ENCODE data around the gene TAF1L. TPM values are rescaled to one million over a fixed set of nuclear protein-coding genes. Genes with fewer than 3 reads are reported as not detected.
"Not testable (repeated sequence)": the region's sequence is repeated elsewhere in the genome, so short reads cannot be mapped to it uniquely, and the experiment has no call there.

Gene TAF1L
- total and polyA plus RNA-seq, 4 donors: 0.06 to 0.13 TPM; not detected in 2

GRCh38 chr9:32599021-32599420, 36.4 kb downstream of the TAF1L start:
- intact Hi-C loops (cut with DNase I); H3K27ac ChIP-seq (ENCODE audit: low read depth in 1 of 2, low read length in 2 of 2): not testable (repeated sequence)
- 74 to 77% methylated on average over 3 of the region's 3 CpGs for WGBS, 2 donors

GRCh38 chr9:32596936-32597335, 38.5 kb downstream of the TAF1L start:
- ATAC-seq (ENCODE audit: low FRiP score) (no peak), DNase-seq (no peak)
- Histone ChIP-seq H3K27me3 (ENCODE audit: control insufficient read depth in 1 of 2, insufficient read depth in 2 of 2, low read length in 1 of 2) (no peaks in the 10 kb centered on the region), H3K4me3 (ENCODE audit: low read length in 2 of 2) (no peak overlapping the region), H3K4me1 (ENCODE audit: control insufficient read depth in 1 of 2, insufficient read depth in 2 of 2, low read length in 2 of 2) (no peaks in the 10 kb centered on the region), H3K36me3 (ENCODE audit: control insufficient read depth in 1 of 2, insufficient read depth in 2 of 2, low read length in 1 of 2) (no peaks in the 10 kb centered on the region), H3K27ac (ENCODE audit: low read depth in 1 of 2, low read length in 2 of 2) (no peak overlapping the region), H3K9me3 (ENCODE audit: control insufficient read depth, low read length) (no peaks in the 10 kb centered on the region)
- intact Hi-C loops (cut with DNase I): no loop called here

More at GRCh38 chr9:32599021-32599420, 36.4 kb downstream of the TAF1L start:
- H3K4me3 ChIP-seq (ENCODE audit: low read length in 2 of 2); H3K4me1 ChIP-seq (ENCODE audit: control insufficient read depth in 1 of 2, insufficient read depth in 2 of 2, low read length in 2 of 2); H3K27me3 ChIP-seq (ENCODE audit: control insufficient read depth in 1 of 2, insufficient read depth in 2 of 2, low read length in 1 of 2); ATAC-seq (ENCODE audit: low FRiP score); H3K36me3 ChIP-seq (ENCODE audit: control insufficient read depth in 1 of 2, insufficient read depth in 2 of 2, low read length in 1 of 2); DNase-seq; H3K9me3 ChIP-seq (ENCODE audit: control insufficient read depth, low read length): not testable (repeated sequence)

GRCh38 chr9:32596096-32596865, 39.2 kb downstream of the TAF1L start:
- H3K9me3 ChIP-seq (ENCODE audit: control insufficient read depth, low read length): no peaks in the 10 kb centered on the region
- WGBS, 2 donors: 68 to 70% methylated on average over 4 of the region's 4 CpGs
- H3K4me1 ChIP-seq (ENCODE audit: control insufficient read depth in 1 of 2, insufficient read depth in 2 of 2, low read length in 2 of 2): no peaks in the 10 kb centered on the region
- no peak for DNase-seq
- H3K36me3 ChIP-seq (ENCODE audit: control insufficient read depth in 1 of 2, insufficient read depth in 2 of 2, low read length in 1 of 2): no peaks in the 10 kb centered on the region
- intact Hi-C loops (cut with DNase I): no loop called here
- H3K27ac ChIP-seq (ENCODE audit: low read depth in 1 of 2, low read length in 2 of 2): no peak overlapping the region
- H3K27me3 ChIP-seq (ENCODE audit: control insufficient read depth in 1 of 2, insufficient read depth in 2 of 2, low read length in 1 of 2): no peaks in the 10 kb centered on the region
- no peak for ATAC-seq (ENCODE audit: low FRiP score)
- no peak overlapping the region for H3K4me3 ChIP-seq (ENCODE audit: low read length in 2 of 2)

GRCh38 chr9:32590898-32591297, 44.6 kb downstream of the TAF1L start:
- ATAC-seq (ENCODE audit: low FRiP score): no peak
- DNase-seq: no peak
- Histone ChIP-seq H3K36me3 (ENCODE audit: control insufficient read depth in 1 of 2, insufficient read depth in 2 of 2, low read length in 1 of 2) (no peaks in the 10 kb centered on the region), H3K27me3 (ENCODE audit: control insufficient read depth in 1 of 2, insufficient read depth in 2 of 2, low read length in 1 of 2) (no peaks in the 10 kb centered on the region), H3K4me1 (ENCODE audit: control insufficient read depth in 1 of 2, insufficient read depth in 2 of 2, low read length in 2 of 2) (no peaks in the 10 kb centered on the region), H3K27ac (ENCODE audit: low read depth in 1 of 2, low read length in 2 of 2) (no peak overlapping the region), H3K9me3 (ENCODE audit: control insufficient read depth, low read length) (no peaks in the 10 kb centered on the region), H3K4me3 (ENCODE audit: low read length in 2 of 2) (no peak overlapping the region)
- WGBS, 2 donors: 62% methylated on average over 1 of the region's 1 CpG
- intact Hi-C loops (cut with DNase I): no loop called here

GRCh38 chr9:32590476-32590875, 45.0 kb downstream of the TAF1L start:
- H3K9me3 ChIP-seq (ENCODE audit: control insufficient read depth, low read length): no peaks in the 10 kb centered on the region
- intact Hi-C loops (cut with DNase I): no loop called here
- no peaks in the 10 kb centered on the region for H3K36me3 ChIP-seq (ENCODE audit: control insufficient read depth in 1 of 2, insufficient read depth in 2 of 2, low read length in 1 of 2)
- DNase-seq (no peak), ATAC-seq (ENCODE audit: low FRiP score) (no peak)
- no peaks in the 10 kb centered on the region for H3K4me1 ChIP-seq (ENCODE audit: control insufficient read depth in 1 of 2, insufficient read depth in 2 of 2, low read length in 2 of 2)
- 39 to 49% methylated on average over 2 of the region's 2 CpGs for WGBS, 2 donors
- H3K4me3 ChIP-seq (ENCODE audit: low read length in 2 of 2): no peak overlapping the region
- H3K27me3 ChIP-seq (ENCODE audit: control insufficient read depth in 1 of 2, insufficient read depth in 2 of 2, low read length in 1 of 2): no peaks in the 10 kb centered on the region
- H3K27ac ChIP-seq (ENCODE audit: low read depth in 1 of 2, low read length in 2 of 2): no peak overlapping the region

GRCh38 chr9:32589083-32589723, 46.3 kb downstream of the TAF1L start:
- H3K27me3 ChIP-seq (ENCODE audit: control insufficient read depth in 1 of 2, insufficient read depth in 2 of 2, low read length in 1 of 2): no peaks in the 10 kb centered on the region
- WGBS, 2 donors: 26 to 32% methylated on average over 6 of the region's 6 CpGs
- no peaks in the 10 kb centered on the region for H3K9me3 ChIP-seq (ENCODE audit: control insufficient read depth, low read length)
- no peaks in the 10 kb centered on the region for H3K36me3 ChIP-seq (ENCODE audit: control insufficient read depth in 1 of 2, insufficient read depth in 2 of 2, low read length in 1 of 2)
- DNase-seq (no peak), ATAC-seq (ENCODE audit: low FRiP score) (no peak)
- H3K4me1 ChIP-seq (ENCODE audit: control insufficient read depth in 1 of 2, insufficient read depth in 2 of 2, low read length in 2 of 2): no peaks in the 10 kb centered on the region
- intact Hi-C loops (cut with DNase I): loop anchor here in 1 of 2 donors (2.0 kb wide), 1 partner anchor 380 kb away; no protein-coding TSS in a partner anchor
- no peak overlapping the region for H3K4me3 ChIP-seq (ENCODE audit: low read length in 2 of 2)
- H3K27ac ChIP-seq (ENCODE audit: low read depth in 1 of 2, low read length in 2 of 2): no peak overlapping the region

GRCh38 chr9:32587901-32588300, 47.6 kb downstream of the TAF1L start:
- Histone ChIP-seq H3K4me1 (ENCODE audit: control insufficient read depth in 1 of 2, insufficient read depth in 2 of 2, low read length in 2 of 2) (no peaks in the 10 kb centered on the region), H3K9me3 (ENCODE audit: control insufficient read depth, low read length) (no peaks in the 10 kb centered on the region), H3K36me3 (ENCODE audit: control insufficient read depth in 1 of 2, insufficient read depth in 2 of 2, low read length in 1 of 2) (no peaks in the 10 kb centered on the region), H3K27me3 (ENCODE audit: control insufficient read depth in 1 of 2, insufficient read depth in 2 of 2, low read length in 1 of 2) (no peaks in the 10 kb centered on the region), H3K4me3 (ENCODE audit: low read length in 2 of 2) (no peak overlapping the region), H3K27ac (ENCODE audit: low read depth in 1 of 2, low read length in 2 of 2) (no peak overlapping the region)
- intact Hi-C loops (cut with DNase I): loop anchor here in 1 of 2 donors (2.0 kb wide), 1 partner anchor 381 kb away; no protein-coding TSS in a partner anchor
- no peak for ATAC-seq (ENCODE audit: low FRiP score)
- DNase-seq: no peak

GRCh38 chr9:32584784-32585183, 50.7 kb downstream of the TAF1L start:
- WGBS, 2 donors: 5 to 6% methylated on average over 2 of the region's 2 CpGs
- Histone ChIP-seq H3K4me3 (ENCODE audit: low read length in 2 of 2) (no peak overlapping the region), H3K27me3 (ENCODE audit: control insufficient read depth in 1 of 2, insufficient read depth in 2 of 2, low read length in 1 of 2) (no peaks in the 10 kb centered on the region), H3K36me3 (ENCODE audit: control insufficient read depth in 1 of 2, insufficient read depth in 2 of 2, low read length in 1 of 2) (no peaks in the 10 kb centered on the region), H3K27ac (ENCODE audit: low read depth in 1 of 2, low read length in 2 of 2) (no peak overlapping the region), H3K4me1 (ENCODE audit: control insufficient read depth in 1 of 2, insufficient read depth in 2 of 2, low read length in 2 of 2) (no peaks in the 10 kb centered on the region), H3K9me3 (ENCODE audit: control insufficient read depth, low read length) (no peaks in the 10 kb centered on the region)
- no peak for ATAC-seq (ENCODE audit: low FRiP score)
- intact Hi-C loops (cut with DNase I): no loop called here
- DNase-seq: no peak

Data from aorta (tissue), 5 donors.